GM12878 (cell line): ENCODE results near the gene ENTREP3. TPM values are rescaled to one million over a fixed set of nuclear protein-coding genes. Genes with fewer than 3 reads are reported as not detected.

ENCODE experiments used
- ATAC-seq: fragments of 200-7000 bp; cut with Tn5 transposase; 3 replicates; pipeline ENCODE4 v1.9.1; 2020; ENCODE audit warnings: mild to moderate bottlenecking, moderate library complexity
- BruUV-seq: library from RNA; stranded (reverse); fragments of 400-500 nt; replicated peaks from 2 replicates; lab custom pipeline; 2021; lab: Mats Ljungman, UMichigan
- CTCF ChIA-PET: fragments of 300-600 bp; sonication (Branson Sonifier 250); formaldehyde crosslinking; extraction: SDS; loops from one replicate; lab custom pipeline; 2021; ENCODE audit warnings: inconsistent platforms; lab: Yijun Ruan, JAX
- POLR2A ChIA-PET: fragments of 350-600 bp; formaldehyde crosslinking; extraction: SDS; loops from one replicate; lab custom pipeline; 2021; ENCODE audit warnings: inconsistent platforms; lab: Charles Lee
- RAD21 ChIA-PET: fragments of 300-600 bp; sonication (Branson Sonifier 250); formaldehyde crosslinking; loops from one replicate; lab custom pipeline; 2023; ENCODE audit warnings: antibody characterized with exemption; ENCODE audit not compliant: unreplicated experiment; lab: Charles Lee
- SMC1A ChIA-PET: fragments of 300-600 bp; sonication (Branson Sonifier 250); formaldehyde crosslinking; loops from one replicate; lab custom pipeline; 2023; ENCODE audit not compliant: unreplicated experiment, uncharacterized antibody; lab: Charles Lee
- DNase-seq: peaks from one replicate; pipeline ENCODE4 v3.0.0-alpha.2; 2011; ENCODE audit warnings: low read depth, low spot score
- FAIRE-seq: peaks from 3 replicates; lab custom pipeline; 2011; peaks lifted over from hg19 to GRCh38; lab: Jason Lieb, UNC
- H2AFZ ChIP-seq: 2 replicates; pipeline ENCODE4 v1.6.0; 2011; ENCODE audit warnings: low read depth, low read length, control low read depth; ENCODE audit not compliant: control insufficient read depth
- H3K27ac ChIP-seq: 2 replicates; pipeline ENCODE4 v1.5.1; 2011; ENCODE audit warnings: control low read depth; ENCODE audit not compliant: control insufficient read depth, insufficient read depth
- H3K27me3 ChIP-seq, 2 experiments: replicated peaks in 1 of 2; 2 replicates each; pipeline versions ENCODE4 v1.6.0 to v1.6.1; 2011; ENCODE audit warnings: low read length in 1 of 2; ENCODE audit not compliant: control insufficient read depth in 2 of 2, insufficient read depth in 2 of 2
- H3K36me3 ChIP-seq, 2 experiments: 2 replicates each; pipeline ENCODE4 v1.5.1; 2011; ENCODE audit warnings: low read length in 1 of 2; ENCODE audit not compliant: control insufficient read depth in 2 of 2, insufficient read depth in 2 of 2
- H3K4me1 ChIP-seq: 2 replicates; pipeline ENCODE4 v1.6.1; 2011; ENCODE audit warnings: mild to moderate bottlenecking, low read length, moderate library complexity, mixed read lengths; ENCODE audit not compliant: control insufficient read depth, insufficient read depth
- H3K4me2 ChIP-seq: 2 replicates; pipeline ENCODE4 v1.6.0; 2011; ENCODE audit warnings: control low read depth; ENCODE audit not compliant: control insufficient read depth, insufficient read depth
- H3K4me3 ChIP-seq: fragments of 200-600 bp; sonication (generic); 2 replicates; pipeline ENCODE4 v1.5.1; 2016
- H3K79me2 ChIP-seq: 2 replicates; pipeline ENCODE4 v1.6.0; 2011; ENCODE audit warnings: low read length; ENCODE audit not compliant: control insufficient read depth, insufficient read depth
- H3K9ac ChIP-seq: 2 replicates; pipeline ENCODE4 v1.8.0; 2011; ENCODE audit warnings: low read length, control low read depth, mixed read lengths; ENCODE audit not compliant: control insufficient read depth, insufficient read depth
- H3K9me3 ChIP-seq: replicated peaks from 3 replicates; pipeline ENCODE4 v1.5.1; 2011; ENCODE audit warnings: mild to moderate bottlenecking, low read length; ENCODE audit not compliant: control insufficient read depth, insufficient read depth
- H4K20me1 ChIP-seq: 2 replicates; pipeline ENCODE4 v1.6.0; 2011; ENCODE audit not compliant: control insufficient read depth, insufficient read depth
- ATF2 ChIP-seq: IDR thresholded peaks from 2 replicates; pipeline ENCODE4 v1.6.1; 2012; ENCODE audit warnings: low read length, inconsistent platforms
- CHD2 ChIP-seq: IDR thresholded peaks from 2 replicates; pipeline ENCODE4 v1.6.1; 2011; ENCODE audit warnings: low read depth, low read length, improper control_type of control experiment, borderline replicate concordance
- SPI1 ChIP-seq: IDR thresholded peaks from 2 replicates; pipeline ENCODE4 v1.6.1; 2011; ENCODE audit warnings: low read depth, mild to moderate bottlenecking, low read length, moderate library complexity, borderline replicate concordance; ENCODE audit not compliant: insufficient read depth
- TCF3 ChIP-seq: IDR thresholded peaks from 2 replicates; pipeline ENCODE4 v1.6.1; 2012; ENCODE audit warnings: low read depth, mild to moderate bottlenecking, low read length, borderline replicate concordance; ENCODE audit not compliant: insufficient read depth
- ZBTB4 ChIP-seq: fragments of 450-650 bp; formaldehyde crosslinking; IDR thresholded peaks from 2 replicates; pipeline ENCODE4 v1.4.0; 2022; ENCODE audit warnings: mild to moderate bottlenecking, moderate library complexity
- WGBS: methylation state at CpG from one replicate; pipeline ENCODE4 v1.1.6; 2016; ENCODE audit warnings: low lambda C conversion rate; ENCODE audit not compliant: insufficient replicate concordance, insufficient coverage; ENCODE audit errors: missing lambda C conversion rate; 5-methylcytosine and 5-hydroxymethylcytosine counted together
- in situ Hi-C: fragments of 300-500 bp; cut with MboI; formaldehyde crosslinking; loops from 9 replicates; pipeline ENCODE4 v1.14.3; 2018; ENCODE audit warnings: mixed read lengths
- intact Hi-C: fragments of 100-400 bp; cut with micrococcal nuclease; formaldehyde crosslinking; loops from one replicate; pipeline ENCODE4 v1.14.2; 2022; ENCODE audit not compliant: unreplicated experiment
- polyA plus RNA-seq, 11 experiments: library from polyadenylated mRNA; depleted of rRNA in 4 of 11; unstranded in 6 of 11; stranded (reverse) in 5 of 11; fragments of >200 nt; fragmentation: Nextera tagmentation in 4 of 11; fragmentation: Illumina TruSeq in 1 of 11; extraction: Ambion mirVana in 4 of 11; extraction: Trizol in 1 of 11; gene quantifications; 1 replicate in 1 of 11; 2 replicates in 10 of 11; pipeline versions ENCODE4 v1.2.1 to v1.2.3, GENCODE V29; 2011 to 2016; ENCODE audit warnings: inconsistent platforms in 2 of 11, missing spikeins in 2 of 11, low read depth in 1 of 11
- total RNA-seq, 4 experiments: library from RNA; depleted of rRNA in 3 of 4; stranded (reverse); fragments of >200 nt in 3 of 4; fragmentation: Illumina TruSeq in 1 of 4; extraction: Trizol in 1 of 4; gene quantifications; 2 replicates each; pipeline versions ENCODE4 v1.2.1 to v1.2.3, GENCODE V29; 2013 to 2021

ENTREP3 gene
- total and polyA plus RNA-seq, 10 of the 15 experiments (the other 5 are each of a cell fraction or from before 2014, with no cell fraction given): 1.7 to 31.8 (median 3.9) TPM

GRCh38 chr1:155250246-155250632 lies 5.0 kb downstream of the ENTREP3 start:
- FAIRE-seq (no peak), ATAC-seq (peak; percentile 31), DNase-seq (no peak)
- intact Hi-C loops (loop anchor here (1.0 to 2.0 kb wide), 3 partner anchors 73 to 343 kb away; no protein-coding TSS in a partner anchor), in situ Hi-C loops (no loop called here)
- BruUV-seq: no TSS peak
- no peaks in the 10 kb centered on the region for H3K27me3 ChIP-seq
- peaks cover 8% of the 10 kb centered on the region for H3K4me1 ChIP-seq
- ChIA-PET CTCF (interaction anchor here (0.6 to 9.6 kb wide), 48 partner anchors 10 to 684 kb away, joined by 3 to 225 read pairs (median 8); partner anchors contain the start of genes CLK2, FDPS, HCN3 and KHDC4), POLR2A (interaction anchor here (0.7 to 2.9 kb wide), 11 partner anchors 9 to 78 kb away, joined by 3 to 23 read pairs (median 5); partner anchors contain the start of genes CLK2 and FDPS), SMC1A (interaction anchor here (0.7 to 4.7 kb wide), 17 partner anchors 8 to 606 kb away, joined by 3 to 57 read pairs (median 5); partner anchors contain the start of genes CLK2, FDPS, GON4L and RUSC1), RAD21 (interaction anchor here (0.5 to 5.2 kb wide), 17 partner anchors 9 to 479 kb away, joined by 3 to 81 read pairs (median 7); partner anchors contain the start of genes CLK2, FDPS, HCN3 and MTX1)
- TF ChIP-seq CHD2: no peak
- no peak for TF ChIP-seq ATF2
- TF ChIP-seq SPI1: no peak
- TF ChIP-seq ZBTB4 (CRISPR knock-in tag): no peak
- 0 out of 2 replicates have a peak, but pooled peaks have one; percentile 45 for TF ChIP-seq TCF3
- no peaks in the 10 kb centered on the region for H3K36me3 ChIP-seq
- peak overlapping the region; percentile 38 for H3K27ac ChIP-seq
- 15% methylated on average over 17 of the region's 28 CpGs for WGBS
- no peaks in the 10 kb centered on the region for H3K9me3 ChIP-seq
- peak overlapping the region; percentile 75 for H2AFZ ChIP-seq
- no peaks in the 10 kb centered on the region for H4K20me1 ChIP-seq
- peak overlapping the region; percentile 63 for H3K9ac ChIP-seq
- H3K4me3 ChIP-seq: peak overlapping the region; percentile 72
- peaks cover 7% of the 10 kb centered on the region for H3K79me2 ChIP-seq
- H3K4me2 ChIP-seq: peak overlapping the region; percentile 96
